ENCODE data around the gene ZMYM2.

The ZMYM2 gene

GRCh38 chr13:20044086-20044485 lies 85.6 kb downstream of the ZMYM2 start:
- no peaks in the 10 kb centered on the region for H3K36me3 ChIP-seq (replicated peaks; ENCODE audit: insufficient read depth, low read length)
- H3K79me2 ChIP-seq (ENCODE audit: low read length), result no peaks in the 10 kb centered on the region

GRCh38 chr13:20045950-20046548 lies 87.5 kb downstream of the ZMYM2 start:
- H3K36me3 ChIP-seq (replicated peaks; ENCODE audit: insufficient read depth, low read length), result no peaks in the 10 kb centered on the region
- H4K20me1 ChIP-seq (ENCODE audit: insufficient read depth, low read length), result no peaks in the 10 kb centered on the region

More at GRCh38 chr13:20044086-20044485, 85.6 kb downstream of the ZMYM2 start:
- Histone ChIP-seq H3F3A (ENCODE audit: insufficient read depth, low read length) (no peaks in the 10 kb centered on the region), H4K20me1 (ENCODE audit: insufficient read depth, low read length) (no peaks in the 10 kb centered on the region), H2AFZ (ENCODE audit: low read length) (no peak overlapping the region), H3K27me3 (replicated peaks; ENCODE audit: insufficient read depth, low read length) (no peaks in the 10 kb centered on the region), H3K9me2 (replicated peaks; ENCODE audit: insufficient read depth, low read length) (no peaks in the 10 kb centered on the region), H3K9me3 (replicated peaks; ENCODE audit: insufficient read depth, low read length) (no peaks in the 10 kb centered on the region), H3K4me3 (ENCODE audit: low read length) (no peak overlapping the region), H3K27ac (ENCODE audit: low read length) (no peak overlapping the region), H3K4me1 (ENCODE audit: low read length) (no peaks in the 10 kb centered on the region), H3K9ac (ENCODE audit: low read length) (no peak overlapping the region), H3K4me2 (ENCODE audit: low read depth, low read length) (no peak overlapping the region)
- DNase-seq, result no peak
- TF ChIP-seq CTCF (IDR thresholded peaks at IDR 0.05; ENCODE audit: low read length), result no peak
- TF ChIP-seq EZH2phosphoT487 (IDR thresholded peaks at IDR 0.05; ENCODE audit: low read length), result no peak
- TF ChIP-seq EZH2 (optimal IDR thresholded peaks at IDR 0.05; ENCODE audit: low read depth, low read length), result no peak

GRCh38 chr13:20049558-20050473 lies 91.3 kb downstream of the ZMYM2 start:
- no peak for DNase-seq

More at GRCh38 chr13:20045950-20046548, 87.5 kb downstream of the ZMYM2 start:
- no peak for DNase-seq
- Histone ChIP-seq H3K4me3 (ENCODE audit: low read length) (no peak overlapping the region), H3K4me1 (ENCODE audit: low read length) (no peaks in the 10 kb centered on the region), H3K27ac (ENCODE audit: low read length) (no peak overlapping the region), H2AFZ (ENCODE audit: low read length) (no peak overlapping the region), H3K9me3 (replicated peaks; ENCODE audit: insufficient read depth, low read length) (no peaks in the 10 kb centered on the region), H3K9me2 (replicated peaks; ENCODE audit: insufficient read depth, low read length) (no peaks in the 10 kb centered on the region), H3F3A (ENCODE audit: insufficient read depth, low read length) (no peaks in the 10 kb centered on the region), H3K79me2 (ENCODE audit: low read length) (no peaks in the 10 kb centered on the region), H3K9ac (ENCODE audit: low read length) (no peak overlapping the region), H3K27me3 (replicated peaks; ENCODE audit: insufficient read depth, low read length) (no peaks in the 10 kb centered on the region), H3K4me2 (ENCODE audit: low read depth, low read length) (no peak overlapping the region)
- no peak for TF ChIP-seq EZH2phosphoT487 (IDR thresholded peaks at IDR 0.05; ENCODE audit: low read length)
- no peak for TF ChIP-seq EZH2 (optimal IDR thresholded peaks at IDR 0.05; ENCODE audit: low read depth, low read length)
- no peak for TF ChIP-seq CTCF (IDR thresholded peaks at IDR 0.05; ENCODE audit: low read length)

More at GRCh38 chr13:20049558-20050473, 91.3 kb downstream of the ZMYM2 start:
- TF ChIP-seq EZH2 (optimal IDR thresholded peaks at IDR 0.05; ENCODE audit: low read depth, low read length) (no peak), CTCF (IDR thresholded peaks at IDR 0.05; ENCODE audit: low read length) (no peak), EZH2phosphoT487 (IDR thresholded peaks at IDR 0.05; ENCODE audit: low read length) (no peak)
- Histone ChIP-seq H3K79me2 (ENCODE audit: low read length) (no peaks in the 10 kb centered on the region), H4K20me1 (ENCODE audit: insufficient read depth, low read length) (no peaks in the 10 kb centered on the region), H3F3A (ENCODE audit: insufficient read depth, low read length) (no peaks in the 10 kb centered on the region), H3K4me3 (ENCODE audit: low read length) (no peak overlapping the region), H2AFZ (ENCODE audit: low read length) (no peak overlapping the region), H3K9me3 (replicated peaks; ENCODE audit: insufficient read depth, low read length) (no peaks in the 10 kb centered on the region), H3K4me1 (ENCODE audit: low read length) (no peaks in the 10 kb centered on the region), H3K9ac (ENCODE audit: low read length) (no peak overlapping the region), H3K9me2 (replicated peaks; ENCODE audit: insufficient read depth, low read length) (no peaks in the 10 kb centered on the region), H3K27ac (ENCODE audit: low read length) (no peak overlapping the region), H3K36me3 (replicated peaks; ENCODE audit: insufficient read depth, low read length) (no peaks in the 10 kb centered on the region), H3K4me2 (ENCODE audit: low read depth, low read length) (no peak overlapping the region), H3K27me3 (replicated peaks; ENCODE audit: insufficient read depth, low read length) (no peaks in the 10 kb centered on the region)
